Keratinocyte (primary cell): Measurements from ENCODE around the gene OBSCN. TPM values are rescaled to one million over a fixed set of nuclear protein-coding genes. Genes with fewer than 3 reads are reported as not detected.

Experiments used
- DNase-seq: peaks from one replicate; pipeline ENCODE4 v3.0.0-alpha.2; 2011; ENCODE audit warnings: low read depth, missing footprints, low spot score
- FAIRE-seq: peaks from 2 replicates; lab custom pipeline; 2011; peaks lifted over from hg19 to GRCh38; lab: Jason Lieb, UNC
- H2AFZ ChIP-seq: 2 replicates; pipeline ENCODE4 v1.6.0; 2012; ENCODE audit warnings: low read length, control low read depth, inconsistent platforms; ENCODE audit not compliant: control insufficient read depth
- H3K27ac ChIP-seq: 2 replicates; pipeline ENCODE4 v1.5.1; 2011; ENCODE audit warnings: low read length; ENCODE audit not compliant: control insufficient read depth, insufficient read depth
- H3K27me3 ChIP-seq: 3 replicates; pipeline ENCODE4 v1.6.0; 2011; ENCODE audit warnings: low read length; ENCODE audit not compliant: control insufficient read depth, insufficient read depth; ENCODE audit errors: extremely low read depth
- H3K36me3 ChIP-seq, 2 experiments: 2 replicates in 1 of 2; 3 replicates in 1 of 2; pipeline ENCODE4 v1.5.1; 2011; ENCODE audit warnings: low read length in 2 of 2, mild to moderate bottlenecking in 1 of 2; ENCODE audit not compliant: control insufficient read depth in 2 of 2, insufficient read depth in 2 of 2; ENCODE audit errors: extremely low read depth in 1 of 2
- H3K4me1 ChIP-seq: 3 replicates; pipeline ENCODE4 v1.5.1; 2011; ENCODE audit warnings: low read length; ENCODE audit not compliant: control insufficient read depth, insufficient read depth; ENCODE audit errors: extremely low read depth
- H3K4me2 ChIP-seq: 3 replicates; pipeline ENCODE4 v1.6.0; 2011; ENCODE audit warnings: low read depth, low read length; ENCODE audit not compliant: control insufficient read depth, insufficient read depth; ENCODE audit errors: extremely low read depth
- H3K4me3 ChIP-seq, 3 experiments: fragments of 200-600 bp in 1 of 3; sonication (generic) in 1 of 3; 2 replicates in 2 of 3; 3 replicates in 1 of 3; pipeline ENCODE4 v1.5.1; 2011 to 2016; ENCODE audit warnings: low read length in 3 of 3, mild to moderate bottlenecking in 3 of 3, control low read depth in 2 of 3, inconsistent platforms in 1 of 3, low read depth in 1 of 3, mixed read lengths in 1 of 3, mixed run types in 1 of 3, moderate library complexity in 1 of 3; ENCODE audit not compliant: control insufficient read depth in 2 of 3, insufficient read depth in 2 of 3; ENCODE audit errors: extremely low read depth in 1 of 3
- H3K79me2 ChIP-seq: 2 replicates; pipeline ENCODE4 v1.6.0; 2012; ENCODE audit warnings: low read length; ENCODE audit not compliant: control insufficient read depth, insufficient read depth
- H3K9ac ChIP-seq: 3 replicates; pipeline ENCODE4 v1.6.0; 2011; ENCODE audit warnings: low read length; ENCODE audit not compliant: control insufficient read depth, insufficient read depth; ENCODE audit errors: extremely low read depth
- H3K9me1 ChIP-seq: 3 replicates; pipeline ENCODE4 v1.6.0; 2011; ENCODE audit warnings: low read length; ENCODE audit not compliant: control insufficient read depth, insufficient read depth; ENCODE audit errors: extremely low read depth
- H3K9me3 ChIP-seq: 2 replicates; pipeline ENCODE4 v1.5.1; 2012; ENCODE audit warnings: low read depth, low read length; ENCODE audit not compliant: control insufficient read depth
- H4K20me1 ChIP-seq: 3 replicates; pipeline ENCODE4 v1.6.0; 2011; ENCODE audit warnings: low read length; ENCODE audit not compliant: control insufficient read depth, insufficient read depth; ENCODE audit errors: extremely low read depth
- EZH2 ChIP-seq: IDR thresholded peaks from one replicate; pipeline ENCODE4 v1.6.1; 2012; ENCODE audit warnings: inconsistent platforms, mild to moderate bottlenecking, low read length, moderate library complexity
- dilution Hi-C: fragments of 300-500 bp; cut with MboI; formaldehyde crosslinking; loops from one replicate; pipeline ENCODE4 v1.7.0; 2020; ENCODE audit warnings: low sequenced_read_pairs; ENCODE audit not compliant: extremely low pct_ligation_motif_present
- polyA plus RNA-seq, 5 experiments: library from polyadenylated mRNA; depleted of rRNA in 3 of 5; stranded (reverse) in 3 of 5; stranded (forward) in 1 of 5; unstranded in 1 of 5; fragments of >200 nt; gene quantifications; 1 replicate in 1 of 5; 2 replicates in 3 of 5; 3 replicates in 1 of 5; pipeline versions ENCODE4 v1.2.1 to v1.2.3, GENCODE V29; 2011 to 2012; ENCODE audit warnings: missing spikeins in 2 of 5, low read depth in 1 of 5, low replicate concordance in 1 of 5
- TF ChIP-seq, protein P1 (sequence below), 3 experiments: IDR thresholded peaks in 1 of 3; conservative IDR thresholded peaks in 1 of 3; optimal IDR thresholded peaks in 1 of 3; 2 replicates in 2 of 3; 3 replicates in 1 of 3; pipeline versions ENCODE3 to v1.5.1; 2011; ENCODE audit warnings: low read length in 3 of 3, mild to moderate bottlenecking in 3 of 3, moderate library complexity in 2 of 3, control low read depth in 1 of 3, inconsistent platforms in 1 of 3; ENCODE audit not compliant: insufficient read depth in 2 of 3; ENCODE audit errors: extremely low read depth in 1 of 3

The OBSCN gene
- polyA plus RNA-seq, 1 donor (not counting 4 experiments of a cell fraction or from before 2014, with no cell fraction given), result 1.8 TPM

DNA sequence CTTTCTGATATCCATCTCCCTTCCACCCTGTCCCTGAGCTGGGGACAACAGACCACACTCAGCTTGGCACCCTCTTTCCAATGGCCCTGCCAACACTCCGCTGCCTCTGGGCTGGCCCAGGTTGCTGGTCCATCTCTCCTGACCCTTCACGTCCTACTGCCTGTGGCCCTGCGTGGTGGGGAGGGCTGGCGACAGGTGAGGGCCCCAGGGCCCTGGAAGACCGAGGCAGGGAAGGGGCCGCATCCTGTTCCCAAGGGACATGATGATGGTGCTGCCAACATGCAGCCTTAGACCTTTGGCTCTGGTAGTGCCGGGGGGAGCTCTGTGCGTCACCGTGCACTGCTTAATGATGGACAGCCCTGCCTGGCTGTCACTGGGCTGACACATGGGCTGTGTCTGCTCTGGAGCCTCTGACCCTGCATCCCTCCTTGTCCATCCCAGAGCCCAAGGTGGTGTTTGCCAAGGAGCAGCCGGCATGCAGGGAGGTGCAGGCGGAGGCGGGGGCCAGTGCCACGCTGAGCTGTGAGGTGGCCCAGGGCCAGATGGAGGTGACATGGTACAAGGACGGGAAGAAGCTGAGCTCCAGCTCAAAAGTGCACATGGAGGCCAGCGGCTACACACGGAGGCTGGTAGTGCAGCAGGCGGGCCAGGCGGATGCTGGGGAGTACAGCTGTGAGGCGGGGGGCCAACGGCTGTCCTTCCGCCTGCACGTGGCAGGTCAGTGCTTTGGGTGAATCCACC lies 65.2 kb downstream of the OBSCN start:
- H3K9me1 ChIP-seq, result no peaks in the 10 kb centered on the region
- FAIRE-seq (no peak), DNase-seq (no peak)
- H3K4me3 ChIP-seq, result no peak overlapping the region
- no peaks in the 10 kb centered on the region for H3K27me3 ChIP-seq
- H4K20me1 ChIP-seq, result peaks cover 4% of the 10 kb centered on the region
- H3K9ac ChIP-seq, result no peak overlapping the region
- H3K9me3 ChIP-seq, result no peaks in the 10 kb centered on the region
- no peaks in the 10 kb centered on the region for H3K4me1 ChIP-seq
- H3K79me2 ChIP-seq, result no peaks in the 10 kb centered on the region
- H3K36me3 ChIP-seq, result peaks cover 0 to 3% of the 10 kb centered on the region in 2 experiments
- H3K4me2 ChIP-seq, result no peak overlapping the region
- H3K27ac ChIP-seq, result no peak overlapping the region
- dilution Hi-C loops, result no loop called here
- TF ChIP-seq, protein P1, sequence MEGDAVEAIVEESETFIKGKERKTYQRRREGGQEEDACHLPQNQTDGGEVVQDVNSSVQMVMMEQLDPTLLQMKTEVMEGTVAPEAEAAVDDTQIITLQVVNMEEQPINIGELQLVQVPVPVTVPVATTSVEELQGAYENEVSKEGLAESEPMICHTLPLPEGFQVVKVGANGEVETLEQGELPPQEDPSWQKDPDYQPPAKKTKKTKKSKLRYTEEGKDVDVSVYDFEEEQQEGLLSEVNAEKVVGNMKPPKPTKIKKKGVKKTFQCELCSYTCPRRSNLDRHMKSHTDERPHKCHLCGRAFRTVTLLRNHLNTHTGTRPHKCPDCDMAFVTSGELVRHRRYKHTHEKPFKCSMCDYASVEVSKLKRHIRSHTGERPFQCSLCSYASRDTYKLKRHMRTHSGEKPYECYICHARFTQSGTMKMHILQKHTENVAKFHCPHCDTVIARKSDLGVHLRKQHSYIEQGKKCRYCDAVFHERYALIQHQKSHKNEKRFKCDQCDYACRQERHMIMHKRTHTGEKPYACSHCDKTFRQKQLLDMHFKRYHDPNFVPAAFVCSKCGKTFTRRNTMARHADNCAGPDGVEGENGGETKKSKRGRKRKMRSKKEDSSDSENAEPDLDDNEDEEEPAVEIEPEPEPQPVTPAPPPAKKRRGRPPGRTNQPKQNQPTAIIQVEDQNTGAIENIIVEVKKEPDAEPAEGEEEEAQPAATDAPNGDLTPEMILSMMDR (optimal IDR thresholded peaks at IDR 0.05 in 1 of 3, IDR thresholded peaks at IDR 0.05 in 1 of 3, conservative IDR thresholded peaks at IDR 0.05 in 1 of 3; ENCODE audit: extremely low read depth in 1 of 3, insufficient read depth in 2 of 3, low read length in 3 of 3), result no peak
- no peak for TF ChIP-seq EZH2
- no peak overlapping the region for H2AFZ ChIP-seq

DNA sequence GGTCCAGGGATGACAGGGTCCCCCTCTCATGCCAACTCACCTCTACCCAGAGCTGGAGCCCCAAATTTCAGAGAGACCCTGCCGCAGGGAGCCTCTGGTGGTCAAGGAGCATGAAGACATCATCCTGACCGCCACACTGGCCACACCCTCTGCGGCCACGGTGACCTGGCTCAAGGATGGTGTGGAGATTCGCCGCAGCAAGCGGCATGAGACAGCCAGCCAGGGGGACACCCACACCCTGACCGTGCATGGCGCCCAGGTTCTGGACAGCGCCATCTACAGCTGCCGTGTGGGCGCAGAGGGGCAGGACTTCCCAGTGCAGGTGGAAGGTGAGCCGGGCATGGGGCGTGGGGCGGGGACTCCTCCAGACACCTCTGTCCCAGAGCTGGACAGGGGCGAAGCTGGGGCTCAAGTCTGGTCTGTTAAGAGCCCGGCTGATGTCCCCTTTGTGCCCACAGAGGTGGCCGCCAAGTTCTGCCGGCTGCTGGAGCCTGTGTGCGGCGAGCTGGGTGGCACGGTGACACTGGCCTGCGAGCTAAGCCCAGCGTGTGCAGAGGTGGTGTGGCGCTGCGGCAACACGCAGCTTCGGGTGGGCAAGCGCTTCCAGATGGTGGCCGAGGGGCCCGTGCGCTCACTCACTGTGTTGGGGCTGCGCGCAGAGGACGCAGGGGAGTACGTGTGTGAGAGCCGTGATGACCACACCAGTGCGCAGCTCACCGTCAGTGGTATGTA lies 66.0 kb downstream of the OBSCN start:
- Histone ChIP-seq H3K9me3 (no peaks in the 10 kb centered on the region), H3K27me3 (no peaks in the 10 kb centered on the region), H3K79me2 (no peaks in the 10 kb centered on the region), H3K4me2 (no peak overlapping the region), H3K27ac (no peak overlapping the region), H3K9me1 (no peaks in the 10 kb centered on the region), H3K9ac (no peak overlapping the region), H3K4me3 (no peak overlapping the region), H4K20me1 (peaks cover 4% of the 10 kb centered on the region), H3K36me3 (peaks cover 0 to 3% of the 10 kb centered on the region in 2 experiments), H2AFZ (no peak overlapping the region), H3K4me1 (no peaks in the 10 kb centered on the region)
- DNase-seq (no peak), FAIRE-seq (no peak)
- TF ChIP-seq, protein P1 (optimal IDR thresholded peaks at IDR 0.05 in 1 of 3, IDR thresholded peaks at IDR 0.05 in 1 of 3, conservative IDR thresholded peaks at IDR 0.05 in 1 of 3; ENCODE audit: extremely low read depth in 1 of 3, insufficient read depth in 2 of 3, low read length in 3 of 3), result peak in 1 of 3 experiments; percentile 28
- TF ChIP-seq EZH2, result no peak
- dilution Hi-C loops, result no loop called here
